GM21515 (cell line): Measurements from ENCODE around the gene BTBD18.
"Not testable (repeated sequence)": the region's sequence is repeated elsewhere in the genome, so short reads cannot be mapped to it uniquely, and the experiment has no call there.

Source experiments
- ATAC-seq: cut with Tn5 transposase; IDR thresholded peaks from one replicate; pipeline ENCODE4 v1.9.1; 2021; ENCODE audit not compliant: unreplicated experiment

Gene BTBD18

GRCh38 chr11:57735619-57736298 lies 15.9 kb downstream of the BTBD18 start:
- no peak for ATAC-seq

GRCh38 chr11:57732661-57733060 lies 19.0 kb downstream of the BTBD18 start:
- no peak for ATAC-seq

GRCh38 chr11:57729479-57729878 lies 22.1 kb downstream of the BTBD18 start:
- no peak for ATAC-seq

- ATAC-seq = no peak
Observed at GRCh38 chr11:57728829-57729228, 22.8 kb downstream of the BTBD18 start.

- ATAC-seq = no peak
Observed at GRCh38 chr11:57727185-57727584, 24.4 kb downstream of the BTBD18 start.

GRCh38 chr11:57716726-57717125 lies 34.9 kb downstream of the BTBD18 start:
- not testable (repeated sequence) for ATAC-seq

GRCh38 chr11:57713835-57714234 lies 37.8 kb downstream of the BTBD18 start:
- ATAC-seq = no peak

GRCh38 chr11:57712256-57713150 lies 39.1 kb downstream of the BTBD18 start, which contains the start of gene TMX2:
TMX2 (plus strand) TSS chr11:57712593; CDS start chr11:57712619, 26 bp downstream.
- peak; percentile 91 for ATAC-seq

GRCh38 chr11:57711414-57712255 lies 40.0 kb downstream of the BTBD18 start, which contains the start of gene MED19:
MED19 (minus strand) TSS chr11:57712215; CDS start chr11:57712179, 36 bp downstream.
- peak; percentile 51 for ATAC-seq

- no peak for ATAC-seq
Observed at GRCh38 chr11:57709802-57710367, 41.7 kb downstream of the BTBD18 start.

GRCh38 chr11:57705432-57705831 lies 46.2 kb downstream of the BTBD18 start:
- ATAC-seq = not testable (repeated sequence)

GRCh38 chr11:57704932-57705331 lies 46.7 kb downstream of the BTBD18 start:
- no peak for ATAC-seq

- ATAC-seq = no peak
Observed at GRCh38 chr11:57703341-57703740, 48.3 kb downstream of the BTBD18 start.

GRCh38 chr11:57700425-57700824 lies 51.2 kb downstream of the BTBD18 start:
- no peak for ATAC-seq

GRCh38 chr11:57699813-57700212 lies 51.8 kb downstream of the BTBD18 start:
- ATAC-seq = no peak

- no peak for ATAC-seq
Observed at GRCh38 chr11:57698843-57699365, 52.7 kb downstream of the BTBD18 start.
